Heart left ventricle (tissue), 16 donors: ENCODE data around the gene MYO16. TPM values are rescaled to one million over a fixed set of nuclear protein-coding genes. Genes with fewer than 3 reads are reported as not detected.

Experiments
- ATAC-seq, 4 donors: fragments of 200-7000 bp; cut with Tn5 transposase; one replicate each; pipeline ENCODE4 v1.9.1; 2020 to 2022; ENCODE audit warnings: moderate library complexity in 4 of 4, mild to moderate bottlenecking in 3 of 4, moderate number of reproducible peaks in 1 of 4
- DNase-seq, 5 donors: peaks; one replicate each; pipeline ENCODE4 v3.0.0-alpha.2; 2020
- H3K27ac ChIP-seq, 12 donors: fragments of 200-600 bp; sonication (generic) in 4 of 12; one replicate each; pipeline versions ENCODE4 v1.5.0 to v1.8.0; 2016 to 2022; ENCODE audit warnings: mild to moderate bottlenecking in 2 of 12
- H3K27me3 ChIP-seq, 9 donors: fragments of 200-600 bp; sonication (generic) in 2 of 9; one replicate each; pipeline versions ENCODE4 v1.5.1 to v1.8.0; 2016 to 2022; ENCODE audit warnings: mild to moderate bottlenecking in 3 of 9
- H3K36me3 ChIP-seq, 9 donors: fragments of 200-600 bp; sonication (generic) in 2 of 9; one replicate each; pipeline versions ENCODE4 v1.5.0 to v1.8.0; 2018 to 2022; ENCODE audit warnings: mild to moderate bottlenecking in 2 of 9
- H3K4me1 ChIP-seq, 12 donors: fragments of 200-600 bp; sonication (generic) in 4 of 12; one replicate each; pipeline versions ENCODE4 v1.5.0 to v1.8.0; 2016 to 2022; ENCODE audit warnings: mild to moderate bottlenecking in 3 of 12
- H3K4me3 ChIP-seq, 12 donors: fragments of 200-600 bp; sonication (generic) in 4 of 12; one replicate each; pipeline versions ENCODE4 v1.5.0 to v1.8.0; 2017 to 2022; ENCODE audit warnings: mild to moderate bottlenecking in 9 of 12, moderate library complexity in 4 of 12
- H3K9me3 ChIP-seq, 12 donors: fragments of 200-600 bp; sonication (generic) in 4 of 12; one replicate each; pipeline versions ENCODE4 v1.5.0 to v1.8.0; 2016 to 2022; ENCODE audit warnings: mild to moderate bottlenecking in 1 of 12
- POLR2A ChIP-seq, 2 donors: fragments of 450-650 bp; IDR thresholded peaks; one replicate each; pipeline ENCODE4 v1.6.1; 2017; ENCODE audit warnings: antibody characterized with exemption in 2 of 2, mild to moderate bottlenecking in 2 of 2, moderate library complexity in 2 of 2
- WGBS, 4 donors: extraction: QIAGEN DNeasy Blood & Tissue Kit in 2 of 4; methylation state at CpG; one replicate each; pipeline versions ENCODE4 v1.1.5 to v1.1.7; 2013 to 2018; 5-methylcytosine and 5-hydroxymethylcytosine counted together
- intact Hi-C, 10 donors: fragments of 100-400 bp; cut with DNase I; formaldehyde crosslinking; loops; one replicate each; pipeline versions ENCODE4 v1.11.1 to v1.14.2; 2022
- polyA plus RNA-seq, 2 donors: library from polyadenylated mRNA; stranded (reverse); fragments of 200-250 nt; gene quantifications; one replicate each; pipeline ENCODE4 v1.2.3, GENCODE V29; 2013
- total RNA-seq, 9 donors: library from RNA; depleted of rRNA in 2 of 9; stranded (reverse); fragments of >200 nt in 2 of 9; fragmentation: NEBNext Ultra II Directional in 3 of 9; extraction: Animal tissue kit (Norgen Biotek cat#: 25700) in 3 of 9; gene quantifications; one replicate each; pipeline versions ENCODE4 v1.1.0 to v1.2.4, GENCODE V29; 2016 to 2023
- TF ChIP-seq, protein P1 (sequence below), 12 donors: fragments of 200-600 bp; sonication (generic) in 4 of 12; IDR thresholded peaks; one replicate each; pipeline versions ENCODE4 v1.5.0 to v1.8.0; 2018 to 2022; ENCODE audit warnings: antibody characterized with exemption in 12 of 12, mild to moderate bottlenecking in 5 of 12
- donor health status: ischemic (EF 13 %, LVEDD 7.1; RV severe dilation, severe dysfunction).
- donor health status: healthy with polysubstance abuse.
- donor health status: DM: no; HTN: yes; CAD: no.
- donor health status: DM: no; HTN: no; CAD: no.
- donor health status: ischemic (EF 25% LVEDD 6.9; RV normal size, moderate dysfunction).
- donor health status: ischemic (EF 25% LVEDD 5.7; RV mildly dilated, moderate dysfunction).
- donor health status: healthy.
- donor health status: DM: yes; HTN: yes; CAD: no.
- donor health status: ischemic (EF 35%, LVEDD 5.7; RV mildly dilated, moderate dysfunction).
- donor health status: nonischemic (EF 11% LVEDD 7.7; RV severe dilation, severe dysfunction).
- donor health status: DM: yes; HTN: yes; CAD: no.
- donor health status: PGD.
- donor health status: ischemic (EF 29% LVEDD 5.4; RV normal size, mild dysfunction).
- donor health status: nonischemic (EF 23%, LVEDD 6.1; RV moderate dilation, normal function).

Gene MYO16
- total and polyA plus RNA-seq, 11 donors: 0.16 to 5.2 (median 0.81) TPM

GRCh38 chr13:109114991-109115390, 485.6 kb downstream of the MYO16 start:
- TF ChIP-seq, protein P1, sequence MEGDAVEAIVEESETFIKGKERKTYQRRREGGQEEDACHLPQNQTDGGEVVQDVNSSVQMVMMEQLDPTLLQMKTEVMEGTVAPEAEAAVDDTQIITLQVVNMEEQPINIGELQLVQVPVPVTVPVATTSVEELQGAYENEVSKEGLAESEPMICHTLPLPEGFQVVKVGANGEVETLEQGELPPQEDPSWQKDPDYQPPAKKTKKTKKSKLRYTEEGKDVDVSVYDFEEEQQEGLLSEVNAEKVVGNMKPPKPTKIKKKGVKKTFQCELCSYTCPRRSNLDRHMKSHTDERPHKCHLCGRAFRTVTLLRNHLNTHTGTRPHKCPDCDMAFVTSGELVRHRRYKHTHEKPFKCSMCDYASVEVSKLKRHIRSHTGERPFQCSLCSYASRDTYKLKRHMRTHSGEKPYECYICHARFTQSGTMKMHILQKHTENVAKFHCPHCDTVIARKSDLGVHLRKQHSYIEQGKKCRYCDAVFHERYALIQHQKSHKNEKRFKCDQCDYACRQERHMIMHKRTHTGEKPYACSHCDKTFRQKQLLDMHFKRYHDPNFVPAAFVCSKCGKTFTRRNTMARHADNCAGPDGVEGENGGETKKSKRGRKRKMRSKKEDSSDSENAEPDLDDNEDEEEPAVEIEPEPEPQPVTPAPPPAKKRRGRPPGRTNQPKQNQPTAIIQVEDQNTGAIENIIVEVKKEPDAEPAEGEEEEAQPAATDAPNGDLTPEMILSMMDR (IDR thresholded peaks at IDR 0.05): no peak
- no peak for TF ChIP-seq POLR2A (IDR thresholded peaks at IDR 0.05)
- Histone ChIP-seq H3K9me3 (no peaks in the 10 kb centered on the region), H3K4me3 (no peak overlapping the region), H3K36me3 (no peaks in the 10 kb centered on the region), H3K4me1 (no peaks in the 10 kb centered on the region), H3K27me3 (no peaks in the 10 kb centered on the region), H3K27ac (no peak overlapping the region)
- WGBS, 4 donors: 77 to 86% (median 84%) methylated on average over 2 of the region's 2 CpGs
- DNase-seq (no peak), ATAC-seq (no peak)
- intact Hi-C loops: no loop called here

GRCh38 chr13:109118521-109118920, 489.1 kb downstream of the MYO16 start:
- DNase-seq: no peak
- no peaks in the 10 kb centered on the region for H3K27me3 ChIP-seq
- no peak overlapping the region for H3K27ac ChIP-seq
- intact Hi-C loops: no loop called here
- TF ChIP-seq, protein P1 (IDR thresholded peaks at IDR 0.05): no peak
- TF ChIP-seq POLR2A (IDR thresholded peaks at IDR 0.05): no peak
- no peak for ATAC-seq
- 68 to 85% (median 80%) methylated on average over 1 of the region's 1 CpG for WGBS, 4 donors
- no peak overlapping the region for H3K4me3 ChIP-seq
- H3K9me3 ChIP-seq: no peaks in the 10 kb centered on the region
- H3K4me1 ChIP-seq: no peaks in the 10 kb centered on the region
- H3K36me3 ChIP-seq: no peaks in the 10 kb centered on the region

GRCh38 chr13:109119896-109120295, 490.5 kb downstream of the MYO16 start:
- intact Hi-C loops: no loop called here
- Histone ChIP-seq H3K27me3 (peaks cover 0 to 4% (median 0%) of the 10 kb centered on the region in 9 donors), H3K36me3 (no peaks in the 10 kb centered on the region), H3K27ac (no peak overlapping the region), H3K9me3 (no peaks in the 10 kb centered on the region), H3K4me1 (no peaks in the 10 kb centered on the region), H3K4me3 (no peak overlapping the region)
- no peak for ATAC-seq
- WGBS, 4 donors: 63 to 73% (median 69%) methylated on average over 1 of the region's 1 CpG
- DNase-seq: no peak
- TF ChIP-seq, protein P1 (IDR thresholded peaks at IDR 0.05): no peak
- TF ChIP-seq POLR2A (IDR thresholded peaks at IDR 0.05): no peak

DNA sequence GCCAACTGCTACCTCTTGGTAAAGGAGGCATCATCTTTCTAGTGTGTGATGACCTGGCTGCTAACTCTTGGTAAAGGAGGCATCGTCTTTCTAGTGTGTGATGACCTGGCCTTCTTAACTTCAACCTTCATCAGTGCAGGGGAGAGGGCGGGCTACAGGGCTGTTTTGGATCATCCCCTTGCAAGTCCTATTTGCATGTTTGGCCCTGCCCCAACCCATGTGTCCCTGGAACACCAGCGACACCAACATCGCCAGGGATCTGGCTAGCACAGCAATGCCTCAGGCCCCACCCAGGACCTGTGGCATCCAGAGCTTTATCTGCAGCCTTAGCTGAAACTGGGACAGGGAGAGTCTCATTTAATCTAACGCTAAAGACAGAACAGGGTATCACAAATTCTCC, 492.4 kb downstream of the MYO16 start:
- intact Hi-C loops: no loop called here
- no peak overlapping the region for H3K4me3 ChIP-seq
- H3K36me3 ChIP-seq: no peaks in the 10 kb centered on the region
- no peaks in the 10 kb centered on the region for H3K9me3 ChIP-seq
- TF ChIP-seq POLR2A (IDR thresholded peaks at IDR 0.05): no peak
- TF ChIP-seq, protein P1 (IDR thresholded peaks at IDR 0.05): no peak
- WGBS, 4 donors: 74 to 89% (median 83%) methylated on average over 5 of the region's 5 CpGs
- H3K27me3 ChIP-seq: peaks cover 0 to 6% (median 0%) of the 10 kb centered on the region in 9 donors
- no peaks in the 10 kb centered on the region for H3K4me1 ChIP-seq
- no peak for ATAC-seq
- DNase-seq: no peak
- H3K27ac ChIP-seq: no peak overlapping the region
